ENCODE measurements around the gene ASAP2.
"Not testable (repeated sequence)": the region's sequence is repeated elsewhere in the genome, so short reads cannot be mapped to it uniquely, and the experiment has no call there.

Gene ASAP2

DNA sequence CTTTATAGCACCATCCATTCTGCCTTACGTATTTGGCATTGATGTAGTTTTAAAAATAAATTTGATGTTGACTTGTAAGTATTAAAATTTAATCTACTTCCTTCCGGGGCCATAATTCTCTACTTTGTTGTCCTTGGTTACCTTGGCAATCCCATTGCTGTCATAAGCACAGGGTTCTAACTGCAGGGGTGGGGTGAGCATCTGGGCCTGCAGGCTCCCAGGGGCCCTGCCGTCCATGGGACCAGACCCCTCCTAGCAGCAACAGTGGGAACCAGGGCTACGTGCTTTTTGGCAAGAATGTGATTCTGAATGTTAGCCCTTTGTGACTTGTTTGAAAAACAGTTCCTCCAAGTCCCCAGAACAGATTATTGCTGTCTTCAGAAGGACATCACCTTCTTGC, 4.9 kb downstream of the ASAP2 start:
- H3K36me3 ChIP-seq (ENCODE audit: control insufficient read depth, insufficient read depth, low read length): no peaks in the 10 kb centered on the region
- peaks cover 12% of the 10 kb centered on the region for H3K27me3 ChIP-seq (replicated peaks; ENCODE audit: control insufficient read depth, insufficient read depth, low read length, poor library complexity, severe bottlenecking)
- H3K9me3 ChIP-seq (ENCODE audit: control insufficient read depth, low read length): no peaks in the 10 kb centered on the region
- no peak overlapping the region for H3K4me3 ChIP-seq (ENCODE audit: insufficient read depth, low read depth, low read length, poor library complexity, severe bottlenecking)
- H3K27ac ChIP-seq (ENCODE audit: insufficient read depth, low read length, poor library complexity, severe bottlenecking): no peak overlapping the region
- no peak for DNase-seq
- H3K4me1 ChIP-seq (ENCODE audit: control insufficient read depth, insufficient read depth, low read length, poor library complexity, severe bottlenecking): peaks cover 9% of the 10 kb centered on the region

- Histone ChIP-seq H3K9me3 (ENCODE audit: control insufficient read depth, low read length) (no peaks in the 10 kb centered on the region), H3K4me1 (ENCODE audit: control insufficient read depth, insufficient read depth, low read length, poor library complexity, severe bottlenecking) (peaks cover 7% of the 10 kb centered on the region), H3K27ac (ENCODE audit: insufficient read depth, low read length, poor library complexity, severe bottlenecking) (no peak overlapping the region), H3K4me3 (ENCODE audit: insufficient read depth, low read depth, low read length, poor library complexity, severe bottlenecking) (no peak overlapping the region), H3K36me3 (ENCODE audit: control insufficient read depth, insufficient read depth, low read length) (no peaks in the 10 kb centered on the region), H3K27me3 (replicated peaks; ENCODE audit: control insufficient read depth, insufficient read depth, low read length, poor library complexity, severe bottlenecking) (peaks cover 9% of the 10 kb centered on the region)
- DNase-seq: no peak
These were observed 5.5 kb downstream of the ASAP2 start for GRCh38 chr2:9212010-9212635.

GRCh38 chr2:9212661-9213411, 6.2 kb downstream of the ASAP2 start:
- Histone ChIP-seq H3K36me3 (ENCODE audit: control insufficient read depth, insufficient read depth, low read length) (no peaks in the 10 kb centered on the region), H3K27ac (ENCODE audit: insufficient read depth, low read length, poor library complexity, severe bottlenecking) (no peak overlapping the region), H3K4me1 (ENCODE audit: control insufficient read depth, insufficient read depth, low read length, poor library complexity, severe bottlenecking) (peaks cover under 1% of the 10 kb centered on the region), H3K9me3 (ENCODE audit: control insufficient read depth, low read length) (no peaks in the 10 kb centered on the region), H3K27me3 (replicated peaks; ENCODE audit: control insufficient read depth, insufficient read depth, low read length, poor library complexity, severe bottlenecking) (peaks cover 3% of the 10 kb centered on the region), H3K4me3 (ENCODE audit: insufficient read depth, low read depth, low read length, poor library complexity, severe bottlenecking) (no peak overlapping the region)
- no peak for DNase-seq

GRCh38 chr2:9213477-9214051, 7.0 kb downstream of the ASAP2 start:
- Histone ChIP-seq H3K27ac (ENCODE audit: insufficient read depth, low read length, poor library complexity, severe bottlenecking) (no peak overlapping the region), H3K36me3 (ENCODE audit: control insufficient read depth, insufficient read depth, low read length) (no peaks in the 10 kb centered on the region), H3K27me3 (replicated peaks; ENCODE audit: control insufficient read depth, insufficient read depth, low read length, poor library complexity, severe bottlenecking) (no peaks in the 10 kb centered on the region), H3K9me3 (ENCODE audit: control insufficient read depth, low read length) (no peaks in the 10 kb centered on the region), H3K4me1 (ENCODE audit: control insufficient read depth, insufficient read depth, low read length, poor library complexity, severe bottlenecking) (no peaks in the 10 kb centered on the region), H3K4me3 (ENCODE audit: insufficient read depth, low read depth, low read length, poor library complexity, severe bottlenecking) (no peak overlapping the region)
- no peak for DNase-seq

GRCh38 chr2:9214873-9215272, 8.3 kb downstream of the ASAP2 start:
- Histone ChIP-seq H3K4me3 (ENCODE audit: insufficient read depth, low read depth, low read length, poor library complexity, severe bottlenecking) (no peak overlapping the region), H3K4me1 (ENCODE audit: control insufficient read depth, insufficient read depth, low read length, poor library complexity, severe bottlenecking) (no peaks in the 10 kb centered on the region), H3K27ac (ENCODE audit: insufficient read depth, low read length, poor library complexity, severe bottlenecking) (no peak overlapping the region), H3K27me3 (replicated peaks; ENCODE audit: control insufficient read depth, insufficient read depth, low read length, poor library complexity, severe bottlenecking) (no peaks in the 10 kb centered on the region), H3K36me3 (ENCODE audit: control insufficient read depth, insufficient read depth, low read length) (no peaks in the 10 kb centered on the region), H3K9me3 (ENCODE audit: control insufficient read depth, low read length) (no peaks in the 10 kb centered on the region)
- DNase-seq: no peak

DNA sequence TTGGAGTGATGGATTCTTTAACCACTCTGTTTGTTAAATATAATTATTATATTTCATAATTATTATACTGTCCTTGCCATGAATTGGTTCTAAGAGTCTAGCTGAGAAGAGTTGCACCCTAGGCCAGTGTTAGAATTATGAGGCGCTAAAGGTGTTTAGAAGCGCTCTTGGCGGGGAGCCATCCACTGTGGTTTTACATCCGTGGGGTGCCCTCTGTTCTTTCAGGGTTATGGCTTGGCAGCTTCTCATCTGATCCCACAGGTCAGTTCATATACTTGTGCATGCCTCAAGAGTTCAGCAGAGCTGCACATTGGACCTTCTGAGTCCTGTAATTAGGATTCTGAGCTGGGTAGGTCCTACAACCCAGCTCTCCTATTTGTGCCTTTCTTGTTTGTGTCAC, 9.1 kb downstream of the ASAP2 start:
- Histone ChIP-seq H3K27ac (ENCODE audit: insufficient read depth, low read length, poor library complexity, severe bottlenecking) (no peak overlapping the region), H3K9me3 (ENCODE audit: control insufficient read depth, low read length) (no peaks in the 10 kb centered on the region), H3K36me3 (ENCODE audit: control insufficient read depth, insufficient read depth, low read length) (no peaks in the 10 kb centered on the region), H3K4me3 (ENCODE audit: insufficient read depth, low read depth, low read length, poor library complexity, severe bottlenecking) (no peak overlapping the region), H3K27me3 (replicated peaks; ENCODE audit: control insufficient read depth, insufficient read depth, low read length, poor library complexity, severe bottlenecking) (no peaks in the 10 kb centered on the region), H3K4me1 (ENCODE audit: control insufficient read depth, insufficient read depth, low read length, poor library complexity, severe bottlenecking) (no peaks in the 10 kb centered on the region)
- no peak for DNase-seq

DNA sequence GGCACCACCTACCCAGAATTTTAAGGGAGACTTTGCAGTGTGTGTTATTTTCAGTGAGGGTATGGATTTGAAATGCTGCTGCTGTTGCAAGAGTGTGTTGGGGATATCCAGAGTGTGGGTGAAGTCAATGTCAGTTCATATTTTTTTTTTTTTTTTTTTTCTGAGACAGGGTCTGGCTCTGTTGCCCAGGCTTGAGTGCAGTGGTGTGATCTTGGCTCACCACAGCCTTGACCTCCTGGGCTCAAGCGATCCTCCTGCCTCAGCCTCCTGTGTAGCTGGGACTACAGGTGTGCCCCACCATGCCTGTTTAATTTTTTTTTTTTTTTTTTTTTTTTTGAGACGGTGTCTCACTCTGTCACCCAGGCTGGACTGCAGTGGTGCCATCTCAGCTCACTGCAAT, 9.5 kb downstream of the ASAP2 start:
- H3K4me1 ChIP-seq (ENCODE audit: control insufficient read depth, insufficient read depth, low read length, poor library complexity, severe bottlenecking); H3K9me3 ChIP-seq (ENCODE audit: control insufficient read depth, low read length); H3K27me3 ChIP-seq (replicated peaks; ENCODE audit: control insufficient read depth, insufficient read depth, low read length, poor library complexity, severe bottlenecking); H3K27ac ChIP-seq (ENCODE audit: insufficient read depth, low read length, poor library complexity, severe bottlenecking); H3K4me3 ChIP-seq (ENCODE audit: insufficient read depth, low read depth, low read length, poor library complexity, severe bottlenecking); H3K36me3 ChIP-seq (ENCODE audit: control insufficient read depth, insufficient read depth, low read length); DNase-seq: not testable (repeated sequence)

DNA sequence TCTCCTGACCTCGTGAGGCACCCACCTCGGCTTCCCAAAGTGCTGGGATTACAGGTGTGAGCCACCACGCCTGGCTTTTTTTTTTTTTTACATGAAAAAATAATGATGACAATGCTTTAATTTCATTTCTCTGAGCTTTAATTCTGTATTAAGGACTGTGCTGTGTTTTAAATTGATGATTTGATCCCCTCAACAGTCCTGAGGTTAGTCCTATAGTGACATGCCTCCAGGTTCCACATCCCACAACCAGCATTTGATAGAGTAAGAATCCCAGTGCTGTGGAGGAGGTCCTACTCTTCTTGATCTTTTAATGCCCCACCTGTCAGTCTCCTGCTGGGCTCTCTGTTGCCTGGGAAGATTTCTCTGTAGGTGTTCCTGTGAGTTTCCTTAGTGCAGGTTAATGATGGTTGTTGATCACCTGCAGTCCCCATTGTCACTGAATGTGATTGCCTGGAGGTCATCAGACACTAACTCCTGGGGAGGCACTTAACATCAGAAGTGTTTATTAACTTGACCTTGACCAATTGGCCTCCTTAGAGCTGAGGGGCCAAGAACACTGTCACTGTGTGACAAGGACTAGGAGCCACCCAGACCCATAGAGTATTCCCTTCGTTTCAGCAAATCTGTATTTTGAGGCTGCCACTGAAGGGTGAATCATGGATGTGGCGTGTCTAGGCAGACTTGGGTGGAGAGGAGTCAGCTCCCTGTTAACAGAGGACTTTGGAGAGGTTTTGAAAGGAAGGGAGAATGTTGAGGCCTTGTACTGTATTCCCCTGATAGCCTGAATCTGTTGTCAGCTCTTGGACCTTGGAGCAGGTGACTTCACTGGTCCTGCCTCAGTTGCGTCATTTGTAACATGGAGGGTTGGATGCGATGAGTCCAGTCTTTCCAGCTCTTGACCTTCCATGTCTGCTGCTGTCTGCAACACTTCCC, 11.5 kb downstream of the ASAP2 start:
- Histone ChIP-seq H3K4me1 (ENCODE audit: control insufficient read depth, insufficient read depth, low read length, poor library complexity, severe bottlenecking) (no peaks in the 10 kb centered on the region), H3K36me3 (ENCODE audit: control insufficient read depth, insufficient read depth, low read length) (no peaks in the 10 kb centered on the region), H3K9me3 (ENCODE audit: control insufficient read depth, low read length) (no peaks in the 10 kb centered on the region), H3K4me3 (ENCODE audit: insufficient read depth, low read depth, low read length, poor library complexity, severe bottlenecking) (no peak overlapping the region), H3K27me3 (replicated peaks; ENCODE audit: control insufficient read depth, insufficient read depth, low read length, poor library complexity, severe bottlenecking) (no peaks in the 10 kb centered on the region), H3K27ac (ENCODE audit: insufficient read depth, low read length, poor library complexity, severe bottlenecking) (no peak overlapping the region)
- DNase-seq: no peak

GRCh38 chr2:9219027-9219445, 12.4 kb downstream of the ASAP2 start:
- Histone ChIP-seq H3K27ac (ENCODE audit: insufficient read depth, low read length, poor library complexity, severe bottlenecking) (no peak overlapping the region), H3K9me3 (ENCODE audit: control insufficient read depth, low read length) (no peaks in the 10 kb centered on the region), H3K4me1 (ENCODE audit: control insufficient read depth, insufficient read depth, low read length, poor library complexity, severe bottlenecking) (no peaks in the 10 kb centered on the region), H3K36me3 (ENCODE audit: control insufficient read depth, insufficient read depth, low read length) (no peaks in the 10 kb centered on the region), H3K4me3 (ENCODE audit: insufficient read depth, low read depth, low read length, poor library complexity, severe bottlenecking) (no peak overlapping the region), H3K27me3 (replicated peaks; ENCODE audit: control insufficient read depth, insufficient read depth, low read length, poor library complexity, severe bottlenecking) (no peaks in the 10 kb centered on the region)
- DNase-seq: no peak

Measured in effector memory CD4-positive, alpha-beta T cell (primary cell).